Measurements from ENCODE around the gene CYP4A22.
"Not testable (repeated sequence)": the region's sequence is repeated elsewhere in the genome, so short reads cannot be mapped to it uniquely, and the experiment has no call there.

The CYP4A22 gene

DNA sequence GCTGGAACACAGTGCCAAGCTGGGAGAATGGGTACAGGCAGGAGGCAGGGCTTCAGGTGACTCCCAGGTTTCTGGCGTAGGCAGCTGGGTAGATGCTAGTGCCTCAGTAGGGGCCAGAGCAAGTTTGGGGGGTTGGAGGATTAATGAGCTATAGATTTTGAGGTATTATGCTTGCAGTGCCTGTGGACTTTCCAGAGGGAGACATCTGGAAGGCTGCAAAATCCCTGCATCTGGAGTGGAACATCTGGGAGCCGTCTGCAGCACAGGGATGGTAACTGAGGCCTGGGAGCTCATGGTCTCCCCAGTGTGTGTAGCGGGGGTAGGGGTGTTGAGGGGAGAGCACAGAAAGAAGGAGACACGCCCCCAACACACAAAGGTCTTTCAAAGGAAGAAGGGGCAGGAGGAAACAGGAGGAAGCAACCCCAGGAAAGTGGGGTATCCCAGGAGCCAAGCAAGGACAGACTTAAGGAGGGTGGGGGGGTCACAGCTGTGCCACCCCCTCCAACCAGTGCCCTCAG lies 54.8 kb downstream of the CYP4A22 start:
- no peak for DNase-seq (ENCODE audit: low spot score)
- TF ChIP-seq, protein P1, sequence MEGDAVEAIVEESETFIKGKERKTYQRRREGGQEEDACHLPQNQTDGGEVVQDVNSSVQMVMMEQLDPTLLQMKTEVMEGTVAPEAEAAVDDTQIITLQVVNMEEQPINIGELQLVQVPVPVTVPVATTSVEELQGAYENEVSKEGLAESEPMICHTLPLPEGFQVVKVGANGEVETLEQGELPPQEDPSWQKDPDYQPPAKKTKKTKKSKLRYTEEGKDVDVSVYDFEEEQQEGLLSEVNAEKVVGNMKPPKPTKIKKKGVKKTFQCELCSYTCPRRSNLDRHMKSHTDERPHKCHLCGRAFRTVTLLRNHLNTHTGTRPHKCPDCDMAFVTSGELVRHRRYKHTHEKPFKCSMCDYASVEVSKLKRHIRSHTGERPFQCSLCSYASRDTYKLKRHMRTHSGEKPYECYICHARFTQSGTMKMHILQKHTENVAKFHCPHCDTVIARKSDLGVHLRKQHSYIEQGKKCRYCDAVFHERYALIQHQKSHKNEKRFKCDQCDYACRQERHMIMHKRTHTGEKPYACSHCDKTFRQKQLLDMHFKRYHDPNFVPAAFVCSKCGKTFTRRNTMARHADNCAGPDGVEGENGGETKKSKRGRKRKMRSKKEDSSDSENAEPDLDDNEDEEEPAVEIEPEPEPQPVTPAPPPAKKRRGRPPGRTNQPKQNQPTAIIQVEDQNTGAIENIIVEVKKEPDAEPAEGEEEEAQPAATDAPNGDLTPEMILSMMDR (IDR thresholded peaks at IDR 0.05; ENCODE audit: extremely low read depth, insufficient read depth, missing control alignments) = no peak

DNA sequence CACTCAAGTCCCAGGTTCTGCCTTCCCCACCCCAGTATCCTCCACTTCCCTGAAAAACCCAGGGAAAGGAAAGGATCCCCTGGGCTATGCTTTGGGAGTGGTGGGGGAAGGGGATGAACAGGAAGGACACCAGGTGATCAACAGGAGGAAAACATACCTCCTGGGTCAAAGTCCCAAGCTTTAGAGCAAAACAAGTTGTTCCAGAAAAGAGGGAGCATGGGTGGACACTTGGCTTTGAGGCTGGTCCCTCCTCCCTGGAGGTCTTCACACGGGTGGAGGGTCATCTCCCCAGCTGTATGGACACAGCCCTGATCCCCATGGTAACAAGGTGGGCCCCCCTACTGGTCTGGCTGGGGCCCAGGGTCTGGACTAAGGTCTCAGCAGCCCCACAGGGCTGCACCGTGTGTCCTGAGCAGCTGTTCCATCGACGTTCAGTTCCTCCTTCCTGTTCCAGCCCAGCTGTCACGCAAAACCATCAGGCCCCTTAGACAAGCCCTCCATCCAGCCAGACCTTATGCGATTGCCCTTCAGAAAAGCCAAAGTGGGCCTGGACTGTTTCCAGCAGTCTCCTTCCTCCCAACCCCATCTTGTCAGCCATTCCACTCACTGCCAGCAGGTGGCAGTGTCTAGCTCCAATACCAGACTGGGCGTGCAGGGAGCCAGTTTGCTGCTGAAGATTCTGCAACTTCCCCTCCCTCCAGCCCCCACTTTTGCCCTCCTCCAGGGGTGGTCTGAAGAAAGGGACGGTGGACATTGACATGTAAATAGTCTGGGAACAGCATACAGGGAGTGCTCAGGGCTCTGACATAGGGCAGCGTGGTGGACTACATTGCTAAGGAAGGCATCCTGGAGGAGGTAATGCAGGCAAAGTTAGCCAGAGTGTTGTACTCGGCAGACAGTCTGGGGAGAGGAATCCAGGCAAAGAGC lies 55.5 kb downstream of the CYP4A22 start:
- in situ Hi-C loops (cut with MboI; ENCODE audit: low pct_unique_long_range_greater_than_20kb, low sequenced_read_pairs, unreplicated experiment) = loop anchor here (25.0 kb wide), 1 partner anchor 520 kb away; no protein-coding TSS in a partner anchor
- DNase-seq (ENCODE audit: low spot score) = peak; percentile 73
- TF ChIP-seq, protein P1 (IDR thresholded peaks at IDR 0.05; ENCODE audit: extremely low read depth, insufficient read depth, missing control alignments) = peak; percentile 99

More for the DNA sequence above, 54.8 kb downstream of the CYP4A22 start:
- in situ Hi-C loops (cut with MboI; ENCODE audit: low pct_unique_long_range_greater_than_20kb, low sequenced_read_pairs, unreplicated experiment) = loop anchor here (25.0 kb wide), 1 partner anchor 520 kb away; no protein-coding TSS in a partner anchor

DNA sequence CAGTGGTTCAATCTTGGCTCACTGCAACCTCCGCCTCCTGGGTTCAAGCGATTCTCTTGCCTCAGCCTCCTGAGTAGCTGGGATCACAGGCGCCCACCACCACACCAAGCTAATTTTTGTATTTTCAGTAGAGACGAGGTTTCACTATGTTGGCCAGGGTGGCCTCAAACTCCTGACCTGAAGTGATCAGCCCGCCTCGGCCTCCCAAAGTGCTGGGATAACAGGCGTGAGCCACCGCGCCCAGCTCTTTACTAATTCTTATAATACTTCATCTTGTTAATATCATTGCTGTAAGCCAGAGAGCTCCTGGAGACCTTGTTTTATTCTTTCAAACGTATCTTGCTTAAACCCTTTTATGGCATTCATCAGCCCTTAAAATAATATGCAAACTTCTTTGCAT lies 56.3 kb downstream of the CYP4A22 start:
- in situ Hi-C loops (cut with MboI; ENCODE audit: low pct_unique_long_range_greater_than_20kb, low sequenced_read_pairs, unreplicated experiment) = loop anchor here (25.0 kb wide), 1 partner anchor 519 kb away; no protein-coding TSS in a partner anchor

DNA sequence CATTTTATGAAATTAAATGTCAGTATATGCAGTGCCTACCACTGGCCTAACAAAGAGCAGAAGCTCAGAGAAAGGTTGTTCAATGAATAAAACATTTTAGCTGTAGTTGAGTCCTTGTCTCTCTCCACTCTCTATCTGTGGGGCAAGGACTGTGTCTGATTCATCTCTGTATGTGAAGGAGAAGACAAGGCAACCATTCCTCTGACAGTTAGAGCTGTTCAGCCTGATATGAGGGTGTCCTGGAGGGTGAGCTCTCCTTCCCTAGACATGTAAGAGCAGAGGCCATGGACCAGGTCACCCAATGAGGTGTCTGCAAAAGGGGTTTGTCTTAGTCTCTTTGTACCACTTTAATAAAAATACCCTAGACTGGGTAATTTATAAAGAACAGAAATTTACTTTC lies 57.1 kb downstream of the CYP4A22 start:
- in situ Hi-C loops (cut with MboI; ENCODE audit: low pct_unique_long_range_greater_than_20kb, low sequenced_read_pairs, unreplicated experiment) = loop anchor here (25.0 kb wide), 1 partner anchor 518 kb away; no protein-coding TSS in a partner anchor
- no peak for DNase-seq (ENCODE audit: low spot score)
- TF ChIP-seq, protein P1 (IDR thresholded peaks at IDR 0.05; ENCODE audit: extremely low read depth, insufficient read depth, missing control alignments) = no peak

More for the DNA sequence above, 56.3 kb downstream of the CYP4A22 start:
- DNase-seq (ENCODE audit: low spot score) = not testable (repeated sequence)

DNA sequence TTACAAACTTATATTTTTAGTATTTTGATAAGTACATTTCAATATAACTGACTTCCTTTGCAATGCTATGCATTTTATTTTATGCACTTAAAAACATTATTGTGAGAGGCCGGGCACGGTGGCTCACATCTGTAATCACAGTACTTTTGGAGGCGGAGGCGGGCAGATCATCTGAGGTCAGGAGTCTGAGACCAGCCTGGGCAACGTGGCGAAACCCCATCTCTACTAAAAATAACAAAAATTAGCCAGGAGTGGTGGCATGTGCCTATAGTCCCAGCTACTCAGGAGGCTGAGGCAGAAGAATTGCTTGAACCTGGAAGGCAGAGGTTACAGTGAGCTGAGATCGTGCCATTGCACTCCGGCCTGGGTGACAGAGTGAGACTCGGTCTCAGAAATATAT lies 58.7 kb downstream of the CYP4A22 start:
- DNase-seq (ENCODE audit: low spot score) = not testable (repeated sequence)
- in situ Hi-C loops (cut with MboI; ENCODE audit: low pct_unique_long_range_greater_than_20kb, low sequenced_read_pairs, unreplicated experiment) = loop anchor here (25.0 kb wide), 1 partner anchor 516 kb away; no protein-coding TSS in a partner anchor

DNA sequence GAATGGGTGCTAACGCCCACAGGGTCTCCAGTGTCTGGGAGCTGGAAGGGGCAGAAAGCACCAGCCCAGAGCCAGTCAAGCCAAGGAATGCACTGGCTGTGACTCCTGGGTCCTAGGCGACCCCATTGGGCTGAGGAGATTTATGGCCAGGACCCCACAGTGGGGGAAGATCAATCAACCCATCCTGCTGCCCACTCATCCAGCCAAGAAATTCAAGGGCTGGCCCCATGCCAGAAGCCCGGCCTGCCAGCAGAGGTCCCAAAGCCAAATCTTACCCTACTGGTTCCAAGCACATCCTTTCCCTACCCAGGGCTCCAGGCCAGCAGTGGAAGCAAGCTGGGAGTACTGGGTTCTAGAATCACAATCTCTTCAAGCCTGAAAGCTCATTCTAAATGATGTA lies 59.4 kb downstream of the CYP4A22 start:
- no peak for DNase-seq (ENCODE audit: low spot score)

DNA sequence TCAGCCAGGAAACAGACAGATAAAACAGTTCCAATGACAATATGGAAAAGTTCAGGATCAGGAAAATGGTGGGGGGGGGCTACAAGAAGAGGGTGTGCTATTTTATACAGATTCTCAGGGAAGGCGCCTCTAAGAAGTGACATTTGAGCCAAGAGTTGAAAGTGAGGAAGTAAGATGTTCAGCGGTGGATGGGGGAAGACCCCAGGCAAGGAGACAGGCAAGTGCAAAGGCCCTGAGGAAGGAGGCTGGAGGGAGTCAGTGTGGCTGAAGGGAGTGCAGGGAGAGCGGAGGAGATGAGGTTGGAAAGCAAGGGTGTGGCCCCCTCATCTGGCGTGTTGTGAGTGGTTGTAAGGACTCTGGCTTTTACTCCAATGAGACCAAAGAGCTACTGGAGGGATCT lies 61.0 kb downstream of the CYP4A22 start:
- in situ Hi-C loops (cut with MboI; ENCODE audit: low pct_unique_long_range_greater_than_20kb, low sequenced_read_pairs, unreplicated experiment) = loop anchor here (25.0 kb wide), 1 partner anchor 514 kb away; no protein-coding TSS in a partner anchor
- no peak for DNase-seq (ENCODE audit: low spot score)
- TF ChIP-seq, protein P1 (IDR thresholded peaks at IDR 0.05; ENCODE audit: extremely low read depth, insufficient read depth, missing control alignments) = no peak

More for the DNA sequence above, 59.4 kb downstream of the CYP4A22 start:
- TF ChIP-seq, protein P1 (IDR thresholded peaks at IDR 0.05; ENCODE audit: extremely low read depth, insufficient read depth, missing control alignments) = no peak
- in situ Hi-C loops (cut with MboI; ENCODE audit: low pct_unique_long_range_greater_than_20kb, low sequenced_read_pairs, unreplicated experiment) = loop anchor here (25.0 kb wide), 1 partner anchor 516 kb away; no protein-coding TSS in a partner anchor

All from GM13977 (cell line).